B cell (primary cell): Measurements from ENCODE around the gene ACRV1. TPM values are rescaled to one million over a fixed set of nuclear protein-coding genes. Genes with fewer than 3 reads are reported as not detected.

Experiments used
- ATAC-seq: fragments of 200-7000 bp; cut with Tn5 transposase; one replicate; pipeline ENCODE4 v1.10.0; 2021; ENCODE audit warnings: low read depth, mild to moderate bottlenecking, moderate number of reproducible peaks, moderate library complexity
- CTCF ChIA-PET: fragments of 350-600 bp; sonication (Branson Sonifier 250); formaldehyde crosslinking; loops from one replicate; lab custom pipeline; 2021; ENCODE audit warnings: antibody characterized with exemption, inconsistent platforms; lab: Charles Lee
- POLR2A ChIA-PET: fragments of 350-600 bp; sonication (Branson Sonifier 250); formaldehyde crosslinking; loops from one replicate; lab custom pipeline; 2021; ENCODE audit warnings: antibody characterized with exemption; lab: Charles Lee
- DNase-seq: peaks from one replicate; pipeline ENCODE4 v3.0.0; 2013
- H2AFZ ChIP-seq: 2 replicates; pipeline ENCODE4 v1.6.1; 2012; ENCODE audit warnings: mild to moderate bottlenecking, low read depth, low read length; ENCODE audit not compliant: insufficient read depth, poor library complexity, severe bottlenecking
- H3K27ac ChIP-seq, 2 donors: 1 replicate in 1 of 2; 2 replicates in 1 of 2; pipeline ENCODE4 v1.5.1; 2012 to 2013; ENCODE audit warnings: low read length in 2 of 2, mild to moderate bottlenecking in 2 of 2, moderate library complexity in 1 of 2
- H3K27me3 ChIP-seq, 4 experiments: fragments of 200-600 bp in 1 of 4; sonication (generic) in 1 of 4; replicated peaks in 1 of 4; 1 replicate in 2 of 4; 2 replicates in 2 of 4; pipeline versions ENCODE4 v1.6.1 to v1.7.0; 2013 to 2016; ENCODE audit warnings: low read length in 3 of 4, mild to moderate bottlenecking in 2 of 4, mixed read lengths in 1 of 4, moderate library complexity in 1 of 4; ENCODE audit not compliant: insufficient read depth in 4 of 4, control insufficient read depth in 3 of 4; ENCODE audit errors: control extremely low read depth in 1 of 4
- H3K36me3 ChIP-seq, 2 experiments: replicated peaks in 1 of 2; 1 replicate in 1 of 2; 2 replicates in 1 of 2; pipeline versions ENCODE4 v1.6.1 to v1.7.1; 2013; ENCODE audit warnings: low read length in 1 of 2; ENCODE audit not compliant: insufficient read depth in 2 of 2, control insufficient read depth in 1 of 2; ENCODE audit errors: control extremely low read depth in 1 of 2, extremely low read depth in 1 of 2
- H3K4me1 ChIP-seq, 2 donors: fragments of 200-600 bp in 1 of 2; sonication (generic) in 1 of 2; 1 replicate in 1 of 2; 2 replicates in 1 of 2; pipeline versions ENCODE4 v1.5.1 to v1.6.1; 2013 to 2017; ENCODE audit warnings: low read length in 2 of 2; ENCODE audit not compliant: control insufficient read depth in 2 of 2, insufficient read depth in 2 of 2
- H3K4me2 ChIP-seq: replicated peaks from 2 replicates; pipeline ENCODE3; 2012; ENCODE audit warnings: mild to moderate bottlenecking, low read depth, low read length; ENCODE audit not compliant: poor library complexity, severe bottlenecking
- H3K4me3 ChIP-seq, 5 experiments: fragments of 200-600 bp in 1 of 5; sonication (generic) in 1 of 5; 1 replicate in 3 of 5; 2 replicates in 2 of 5; pipeline versions ENCODE4 v1.5.1 to v1.7.0; 2011 to 2016; ENCODE audit warnings: low read length in 4 of 5, mild to moderate bottlenecking in 4 of 5, low read depth in 2 of 5, control low read depth in 1 of 5, moderate library complexity in 1 of 5; ENCODE audit not compliant: insufficient read depth in 1 of 5; ENCODE audit errors: control extremely low read depth in 1 of 5, extremely low read depth in 1 of 5
- H3K79me2 ChIP-seq: fragments of 200-600 bp; sonication (generic); one replicate; pipeline ENCODE4 v1.6.0; 2016; ENCODE audit warnings: low read length; ENCODE audit not compliant: control insufficient read depth, insufficient read depth
- H3K9ac ChIP-seq: fragments of 200-600 bp; sonication (generic); 2 replicates; pipeline ENCODE4 v1.6.1; 2017; ENCODE audit warnings: mild to moderate bottlenecking, low read length, moderate library complexity
- H3K9me3 ChIP-seq, 3 donors: one replicate each; pipeline versions ENCODE4 v1.6.1 to v1.7.1; 2013; ENCODE audit warnings: low read length in 2 of 3; ENCODE audit not compliant: control insufficient read depth in 2 of 3, insufficient read depth in 1 of 3; ENCODE audit errors: control extremely low read depth in 1 of 3
- H4K20me1 ChIP-seq: 2 replicates; pipeline ENCODE4 v1.6.0; 2012; ENCODE audit warnings: mild to moderate bottlenecking, low read length; ENCODE audit not compliant: insufficient read depth, control insufficient read depth, poor library complexity, severe bottlenecking
- H3K27ac Mint-ChIP-seq: one replicate; pipeline ENCODE4 v1.8.0; 2021; ENCODE audit warnings: mixed read lengths
- H3K27me3 Mint-ChIP-seq: one replicate; pipeline ENCODE4 v1.8.0; 2021; ENCODE audit warnings: mixed read lengths
- H3K4me1 Mint-ChIP-seq: one replicate; pipeline ENCODE4 v1.8.0; 2021; ENCODE audit warnings: mixed read lengths
- H3K4me3 Mint-ChIP-seq: one replicate; pipeline ENCODE4 v1.8.0; 2021; ENCODE audit warnings: mixed read lengths
- H3K9me3 Mint-ChIP-seq: one replicate; pipeline ENCODE4 v1.8.0; 2022; ENCODE audit warnings: mixed read lengths; ENCODE audit not compliant: insufficient read depth
- CTCF ChIP-seq: fragments of 200-600 bp; IDR thresholded peaks from one replicate; pipeline ENCODE4 v1.8.0; 2022; ENCODE audit warnings: antibody characterized with exemption, mild to moderate bottlenecking
- EZH2 ChIP-seq: IDR thresholded peaks from 2 replicates; pipeline ENCODE4 v1.6.1; 2012; ENCODE audit warnings: borderline replicate concordance, low read depth, mild to moderate bottlenecking, moderate library complexity, low read length; ENCODE audit not compliant: insufficient read depth, poor library complexity, severe bottlenecking
- WGBS: methylation state at CpG from one replicate; pipeline ENCODE4 v1.1.5; 2013; ENCODE audit warnings: missing lambda C conversion rate; ENCODE audit not compliant: insufficient coverage; 5-methylcytosine and 5-hydroxymethylcytosine counted together
- intact Hi-C: fragments of 100-400 bp; cut with micrococcal nuclease; formaldehyde crosslinking; loops from one replicate; pipeline ENCODE4 v1.10.0; 2022
- polyA plus RNA-seq: library from polyadenylated mRNA; depleted of rRNA; stranded (reverse); fragments of >200 nt; gene quantifications from 2 replicates; pipeline ENCODE4 v1.2.3, GENCODE V29; 2012
- total RNA-seq, 2 donors: library from RNA; stranded (reverse); fragments of 120-200 nt in 1 of 2; gene quantifications; 1 replicate in 1 of 2; 2 replicates in 1 of 2; pipeline versions ENCODE4 v1.2.3 to v1.2.4, GENCODE V29; 2013 to 2022

Gene ACRV1
- total and polyA plus RNA-seq, 2 donors (not counting 1 experiment from before 2014, with no cell fraction given): not detected

GRCh38 chr11:125701858-125702621, 21.4 kb upstream of the ACRV1 start:
- WGBS: 29% methylated on average over 5 of the region's 6 CpGs
- Histone ChIP-seq H4K20me1 (no peaks in the 10 kb centered on the region), H3K9ac (no peak overlapping the region), H3K79me2 (no peaks in the 10 kb centered on the region), H3K27me3 (no peaks in the 10 kb centered on the region), H2AFZ (no peak overlapping the region), H3K36me3 (no peaks in the 10 kb centered on the region), H3K4me2 (no peak overlapping the region), H3K9me3 (no peaks in the 10 kb centered on the region), H3K4me1 (no peaks in the 10 kb centered on the region), H3K4me3 (no peak overlapping the region), H3K27ac (no peak overlapping the region)
- POLR2A ChIA-PET: no interaction called here
- Mint-ChIP-seq H3K27ac (no peak overlapping the region), H3K9me3 (no peaks in the 10 kb centered on the region), H3K4me3 (no peak overlapping the region), H3K27me3 (peaks cover 18% of the 10 kb centered on the region), H3K4me1 (no peaks in the 10 kb centered on the region)
- CTCF ChIA-PET: no interaction called here
- TF ChIP-seq EZH2 (no peak), CTCF (no peak)
- no peak for ATAC-seq
- no peak for DNase-seq
- intact Hi-C loops: no loop called here

GRCh38 chr11:125701018-125701610, 20.5 kb upstream of the ACRV1 start:
- intact Hi-C loops: no loop called here

More at GRCh38 chr11:125701018-125701610, 20.5 kb upstream of the ACRV1 start:
- Histone ChIP-seq H3K27ac (no peak overlapping the region), H3K9me3 (no peaks in the 10 kb centered on the region), H3K4me1 (no peaks in the 10 kb centered on the region), H3K79me2 (no peaks in the 10 kb centered on the region), H3K9ac (no peak overlapping the region), H3K4me3 (no peak overlapping the region), H3K36me3 (no peaks in the 10 kb centered on the region), H2AFZ (no peak overlapping the region), H3K27me3 (no peaks in the 10 kb centered on the region), H4K20me1 (no peaks in the 10 kb centered on the region), H3K4me2 (no peak overlapping the region)
- peaks cover 14% of the 10 kb centered on the region for H3K27me3 Mint-ChIP-seq
- no peaks in the 10 kb centered on the region for H3K9me3 Mint-ChIP-seq
- no peak for ATAC-seq
- POLR2A ChIA-PET: no interaction called here
- H3K4me1 Mint-ChIP-seq: no peaks in the 10 kb centered on the region
- CTCF ChIA-PET: no interaction called here
- no peak for TF ChIP-seq EZH2
- no peak for TF ChIP-seq CTCF
- no peak overlapping the region for H3K27ac Mint-ChIP-seq
- no peak for DNase-seq
- WGBS: no CpG with 5 or more reads among the region's 6 CpGs
- H3K4me3 Mint-ChIP-seq: no peak overlapping the region
